ENCODE measurements around the gene MAT2A. TPM values are rescaled to one million over a fixed set of nuclear protein-coding genes. Genes with fewer than 3 reads are reported as not detected.

MAT2A gene
- 52.0 and 61.4 TPM in 2 replicates for total RNA-seq (2014; rRNA removed; shearing (Covaris generic))

GRCh38 chr2:85538507-85539360, at the start of gene MAT2A:
MAT2A (plus strand) TSS chr2:85539168; CDS start chr2:85539288, 120 bp downstream.
- peak; percentile 89 for DNase-seq (ENCODE audit: low read depth)

- no peak for DNase-seq (ENCODE audit: low read depth)
These were observed 47.9 kb upstream of the MAT2A start for GRCh38 chr2:85490861-85491755.

GRCh38 chr2:85496436-85496835, 42.5 kb upstream of the MAT2A start:
- no peak for DNase-seq (ENCODE audit: low read depth)

GRCh38 chr2:85497944-85498630, 40.9 kb upstream of the MAT2A start:
- DNase-seq (ENCODE audit: low read depth) = no peak

GRCh38 chr2:85501248-85501647, 37.7 kb upstream of the MAT2A start:
- peak; percentile 35 for DNase-seq (ENCODE audit: low read depth)

- DNase-seq (ENCODE audit: low read depth) = no peak
These were observed 36.2 kb upstream of the MAT2A start for GRCh38 chr2:85502720-85503119.

GRCh38 chr2:85503168-85503850, 35.7 kb upstream of the MAT2A start:
- no peak for DNase-seq (ENCODE audit: low read depth)

- DNase-seq (ENCODE audit: low read depth) = peak; percentile 97
These were observed 34.9 kb upstream of the MAT2A start for GRCh38 chr2:85503851-85504777.

GRCh38 chr2:85504778-85505261, 34.1 kb upstream of the MAT2A start:
- peak; percentile 100 for DNase-seq (ENCODE audit: low read depth)

GRCh38 chr2:85505551-85506238, 33.3 kb upstream of the MAT2A start:
- DNase-seq (ENCODE audit: low read depth) = peak; percentile 26

- no peak for DNase-seq (ENCODE audit: low read depth)
These were observed 32.2 kb upstream of the MAT2A start for GRCh38 chr2:85506768-85507181.

GRCh38 chr2:85511008-85511811, 27.8 kb upstream of the MAT2A start:
- peak; percentile 47 for DNase-seq (ENCODE audit: low read depth)

GRCh38 chr2:85514323-85514722, 24.6 kb upstream of the MAT2A start:
- no peak for DNase-seq (ENCODE audit: low read depth)

- DNase-seq (ENCODE audit: low read depth) = no peak
These were observed 22.1 kb upstream of the MAT2A start for GRCh38 chr2:85516653-85517389.

- no peak for DNase-seq (ENCODE audit: low read depth)
These were observed 16.8 kb upstream of the MAT2A start for GRCh38 chr2:85522090-85522647.

- no peak for DNase-seq (ENCODE audit: low read depth)
These were observed 15.7 kb upstream of the MAT2A start for GRCh38 chr2:85523062-85523902.

GRCh38 chr2:85523903-85524335, 15.0 kb upstream of the MAT2A start:
- DNase-seq (ENCODE audit: low read depth) = no peak
